Activated gamma-delta T cell treated with anti-CD3 and anti-CD28 coated beads, Interleukin-2, amount 50 U/mL, for 16 hours (primary cell): Measurements from ENCODE around the gene TRIM36.
A peak's percentile ranks its signal among the peaks of the same experiment; 100 is the strongest.

Source experiments
- DNase-seq: peaks from one replicate; pipeline ENCODE4 v3.0.0-alpha.2; 2020; ENCODE audit warnings: low read depth

Gene TRIM36

DNA sequence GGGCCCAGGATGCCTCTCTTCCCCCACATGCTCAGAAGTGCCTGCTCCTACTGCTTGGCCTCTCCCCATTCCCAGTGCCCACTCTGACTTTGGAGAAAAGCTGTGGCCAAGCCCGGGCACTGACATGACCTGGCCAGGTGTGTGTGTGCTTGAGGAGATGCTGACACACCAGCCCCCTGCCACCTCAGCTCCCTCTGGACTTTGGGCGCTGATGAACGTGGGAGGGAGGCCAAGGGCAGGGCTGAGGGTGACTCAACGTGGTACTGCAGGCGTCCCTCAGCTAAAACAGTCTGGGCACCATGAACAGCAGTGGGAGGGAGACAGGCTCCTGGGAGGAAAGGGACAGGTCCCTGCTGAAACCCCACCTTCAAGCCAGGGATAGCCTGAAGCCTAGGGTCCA is 3.9 kb downstream of the TRIM36 start:
- DNase-seq, result no peak

DNA sequence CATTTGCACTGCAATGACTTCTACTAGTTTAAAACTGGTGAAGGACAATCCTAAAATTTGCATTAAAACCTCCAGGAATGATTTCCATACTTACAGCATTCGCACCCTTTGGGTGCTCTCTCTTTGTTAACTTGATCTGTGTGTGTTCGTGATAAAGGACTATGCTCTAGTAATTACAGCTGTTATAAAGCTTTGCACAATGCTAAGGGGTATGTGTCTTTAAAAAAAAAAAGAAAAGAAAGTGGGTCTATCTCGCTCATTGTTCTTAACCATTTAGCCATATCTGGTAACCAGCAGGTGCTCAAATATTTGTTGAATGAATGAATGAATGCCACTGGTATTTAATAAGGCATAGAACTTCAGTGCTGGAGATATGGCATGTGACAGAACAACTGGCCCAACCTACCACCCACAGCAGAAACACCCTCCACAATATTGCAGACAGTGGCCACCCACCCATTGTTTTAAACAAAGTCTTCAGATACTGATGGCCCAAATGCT is 8.7 kb downstream of the TRIM36 start:
- no peak for DNase-seq

DNA sequence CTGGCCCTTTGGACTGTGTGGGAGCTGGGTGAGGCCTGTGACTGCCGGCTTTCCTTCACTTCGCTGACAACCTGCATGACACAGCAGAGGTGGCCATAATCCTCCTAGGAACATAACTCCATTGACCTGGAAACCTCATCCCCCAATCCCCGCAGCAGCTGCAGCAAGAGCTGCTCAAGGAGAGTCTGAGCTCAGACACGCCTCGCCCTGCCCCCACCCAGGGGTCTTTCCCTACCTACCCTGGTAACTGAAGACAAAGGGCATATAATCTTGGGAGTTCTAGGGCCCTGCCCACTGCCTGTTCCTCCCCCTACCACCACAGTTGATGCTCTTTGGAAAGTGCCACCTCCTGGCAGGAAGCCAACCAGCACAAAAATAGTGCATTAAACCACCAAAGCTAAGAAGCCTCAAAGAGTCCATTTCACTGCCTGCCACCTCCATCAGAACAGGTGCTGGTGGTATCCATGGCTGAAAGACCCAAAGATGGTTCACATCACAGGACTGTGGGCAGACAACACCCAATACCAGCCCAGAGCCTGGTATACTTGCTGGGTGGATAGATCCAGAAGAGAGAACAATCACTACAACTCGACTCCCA is 18.4 kb downstream of the TRIM36 start:
- DNase-seq, result no peak

DNA sequence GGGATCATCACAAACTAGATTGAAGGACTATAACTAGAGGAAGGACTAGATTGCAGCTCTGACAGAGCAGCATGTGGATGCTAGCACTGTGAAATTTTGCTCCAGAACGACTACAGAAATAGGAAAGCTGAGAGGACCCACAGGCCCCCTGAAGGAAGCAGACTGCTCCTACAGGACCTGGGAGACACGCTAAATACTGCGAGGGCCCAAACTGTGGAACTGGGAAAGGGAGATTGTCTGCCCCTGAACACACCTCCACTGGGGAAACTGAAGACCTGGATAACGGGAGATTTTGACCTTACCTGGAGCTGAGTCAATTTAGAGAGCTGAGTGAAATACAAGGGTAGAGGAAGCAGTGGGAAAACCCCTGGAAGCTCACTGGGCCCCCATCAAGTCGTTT is 19.2 kb downstream of the TRIM36 start:
- no peak for DNase-seq

DNA sequence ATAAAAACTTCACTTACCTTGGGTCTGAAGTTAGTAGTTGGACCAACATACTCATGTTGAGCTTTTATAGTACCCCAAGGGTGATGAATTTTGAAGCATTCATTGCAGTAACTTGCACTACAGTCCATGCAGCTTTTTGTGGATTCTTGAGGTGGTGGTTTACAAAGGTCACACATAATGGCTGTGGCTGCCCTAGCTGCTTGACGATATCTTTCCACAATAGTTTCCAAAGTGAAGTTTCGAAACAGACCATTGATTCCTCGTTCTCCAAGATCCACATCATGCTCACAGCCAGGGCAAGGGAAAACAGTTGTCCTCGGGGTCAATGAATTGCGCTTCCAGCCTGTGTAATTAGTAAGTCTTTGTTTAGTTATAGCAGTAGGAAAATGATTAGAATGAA is 22.7 kb downstream of the TRIM36 start:
- DNase-seq, result no peak

DNA sequence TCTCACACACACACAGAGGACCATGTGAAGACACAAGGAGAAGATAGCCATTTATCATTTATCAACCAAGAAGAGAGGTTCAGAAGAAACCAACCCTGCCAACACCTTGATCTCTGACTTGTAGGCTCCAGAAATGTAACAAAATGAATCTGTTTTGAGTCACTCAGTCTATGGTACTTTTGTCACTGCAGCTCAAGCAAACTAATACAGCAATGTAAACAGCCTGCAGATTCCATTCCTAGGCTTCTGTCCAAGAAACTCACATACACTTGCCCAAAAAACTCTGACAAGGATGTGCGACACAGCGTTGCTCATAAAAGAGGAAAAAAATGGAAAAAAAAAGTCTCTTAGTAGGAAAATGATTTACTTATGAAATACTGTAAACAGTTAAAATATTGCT is 33.4 kb downstream of the TRIM36 start:
- no peak for DNase-seq

DNA sequence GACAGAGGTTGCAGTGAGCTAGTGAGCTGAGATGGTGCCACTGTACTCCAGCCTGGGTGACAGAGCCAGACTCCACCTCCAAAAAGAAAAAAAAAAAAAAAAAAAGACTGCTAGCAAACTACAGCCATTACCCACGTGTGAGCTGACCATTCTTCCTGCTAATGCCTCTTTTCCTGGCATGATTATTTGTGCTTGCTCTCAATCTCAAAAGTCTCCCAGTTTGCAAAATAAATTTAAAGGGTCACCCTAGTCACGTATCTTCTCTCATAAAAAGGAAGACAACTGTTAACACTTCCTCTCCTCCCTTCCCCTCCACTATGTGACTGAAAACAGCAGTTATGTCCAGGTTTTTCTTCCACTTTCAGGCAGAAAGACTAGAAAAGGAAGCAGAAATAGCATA is 37.2 kb downstream of the TRIM36 start:
- no peak for DNase-seq

DNA sequence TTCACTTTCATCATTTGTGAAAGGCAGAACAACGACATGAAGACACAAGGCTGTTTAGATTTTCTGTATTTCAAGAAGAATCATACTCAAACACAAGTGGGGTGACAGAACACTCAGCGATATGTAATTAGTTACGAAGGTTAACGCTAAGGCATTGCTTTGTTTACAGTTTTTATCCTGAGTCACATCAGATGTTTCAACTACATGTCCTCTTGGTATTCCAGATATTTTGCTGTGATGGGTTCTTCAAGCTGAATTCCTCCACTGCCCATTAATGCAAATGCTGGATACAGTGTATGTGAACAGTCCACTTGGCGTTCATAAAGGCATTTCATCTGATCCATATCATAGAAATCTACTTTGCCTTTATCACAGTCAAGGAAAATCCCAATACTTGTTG is 43.4 kb downstream of the TRIM36 start:
- DNase-seq, result no peak

DNA sequence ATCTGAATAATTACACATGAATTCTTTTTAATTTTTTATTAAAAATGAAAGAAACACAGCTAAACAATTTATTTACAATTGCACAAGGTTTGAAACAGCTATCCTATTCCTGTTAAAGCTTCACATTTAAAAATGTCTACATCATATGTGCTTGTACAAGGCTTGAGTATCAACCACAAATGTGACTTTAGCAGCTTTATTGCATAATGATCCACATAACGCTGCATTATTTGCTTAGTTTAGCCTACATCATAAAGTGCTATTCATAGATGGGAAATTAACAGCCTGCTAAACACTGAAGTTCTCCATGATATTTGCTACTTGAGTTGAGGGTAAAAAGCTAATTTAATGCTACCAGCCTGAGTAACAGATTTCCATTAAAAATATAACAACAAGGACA is 45.0 kb downstream of the TRIM36 start:
- DNase-seq, result no peak

DNA sequence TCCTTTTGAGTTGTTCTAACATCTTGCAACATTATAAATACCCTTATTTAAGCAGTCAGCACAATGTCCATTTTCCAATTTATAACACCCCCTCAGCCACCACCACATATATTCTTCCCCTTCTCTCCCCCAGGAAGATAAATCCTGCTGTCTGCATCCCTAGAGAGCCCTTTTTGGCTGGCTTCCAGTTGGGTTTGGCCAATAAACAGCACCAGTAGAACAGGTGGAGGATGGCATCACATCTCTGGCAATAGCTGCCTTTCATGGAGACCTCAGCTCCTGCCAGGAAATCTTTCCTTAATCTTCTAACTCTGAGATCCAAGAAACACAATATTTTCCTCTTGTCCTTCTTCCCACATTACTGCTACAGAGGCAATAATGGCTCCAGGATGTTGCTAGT is 53.7 kb downstream of the TRIM36 start:
- no peak for DNase-seq

DNA sequence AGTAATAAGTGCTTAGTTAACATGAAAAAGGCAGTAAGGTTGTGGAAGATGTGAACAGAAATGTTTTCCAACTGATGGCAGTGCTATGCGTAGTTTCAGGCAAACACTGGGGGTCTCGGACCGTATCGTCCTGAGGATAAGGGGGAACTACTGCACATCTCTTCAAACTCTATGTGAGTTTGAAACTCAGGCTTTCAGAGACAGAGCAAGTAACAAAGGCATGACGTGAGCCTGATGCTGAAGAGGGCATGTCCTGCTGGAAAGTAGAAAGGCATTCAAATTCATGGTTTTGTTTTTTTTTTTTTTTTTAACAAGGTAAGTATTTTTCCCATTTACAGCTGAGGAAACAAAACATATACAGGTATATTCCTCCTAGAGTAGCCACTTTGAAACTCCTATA is 59.9 kb downstream of the TRIM36 start:
- no peak for DNase-seq

DNA sequence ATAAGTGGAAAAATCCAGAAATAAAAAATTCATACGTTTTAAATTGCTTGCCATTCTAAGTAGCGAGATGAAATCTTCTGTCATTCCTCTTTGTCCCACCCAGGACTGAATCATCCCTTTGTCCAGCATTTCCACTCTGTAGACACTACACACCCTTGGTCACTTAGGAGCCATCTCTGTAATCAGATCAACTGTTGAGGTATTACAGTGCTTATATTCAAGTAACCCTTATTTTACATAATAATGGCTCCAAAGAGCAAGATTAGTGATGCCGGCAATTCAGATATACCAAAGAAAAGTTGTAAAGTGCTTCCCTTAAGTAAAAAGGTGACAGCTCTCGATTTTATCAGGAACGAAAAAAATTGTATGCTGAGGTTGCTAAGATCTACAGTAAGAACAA is 60.4 kb downstream of the TRIM36 start:
- DNase-seq, result no peak

DNA sequence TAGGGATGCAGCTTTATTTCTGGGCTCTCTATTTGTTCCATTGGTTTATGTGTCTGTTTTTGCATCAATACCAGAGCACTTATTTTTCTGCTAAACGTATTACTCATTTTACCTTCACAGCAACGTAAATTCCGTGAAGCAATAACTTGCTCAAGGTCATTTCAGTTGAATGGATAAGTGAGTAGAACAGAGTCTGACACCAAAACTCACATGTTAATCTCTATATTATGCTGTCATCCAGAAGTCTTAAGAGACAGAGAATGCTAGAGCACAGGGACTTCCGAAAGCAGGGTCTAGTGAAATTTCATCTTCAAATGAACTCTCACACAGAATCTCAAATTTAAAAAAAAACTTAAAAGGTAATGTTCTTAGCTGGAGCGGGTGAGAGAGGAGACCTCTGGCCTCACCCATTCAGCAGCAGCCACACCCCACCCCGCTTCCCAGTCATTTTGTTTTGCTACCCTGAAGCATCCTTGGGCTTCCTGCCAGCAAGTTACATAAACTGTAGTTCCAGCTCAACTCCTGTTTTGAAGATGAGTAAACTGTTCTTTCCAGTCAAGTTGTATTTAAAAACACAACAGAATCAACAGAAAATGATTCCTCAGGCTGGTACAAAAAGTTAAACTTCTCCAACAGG is 69.3 kb downstream of the TRIM36 start:
- no peak for DNase-seq

DNA sequence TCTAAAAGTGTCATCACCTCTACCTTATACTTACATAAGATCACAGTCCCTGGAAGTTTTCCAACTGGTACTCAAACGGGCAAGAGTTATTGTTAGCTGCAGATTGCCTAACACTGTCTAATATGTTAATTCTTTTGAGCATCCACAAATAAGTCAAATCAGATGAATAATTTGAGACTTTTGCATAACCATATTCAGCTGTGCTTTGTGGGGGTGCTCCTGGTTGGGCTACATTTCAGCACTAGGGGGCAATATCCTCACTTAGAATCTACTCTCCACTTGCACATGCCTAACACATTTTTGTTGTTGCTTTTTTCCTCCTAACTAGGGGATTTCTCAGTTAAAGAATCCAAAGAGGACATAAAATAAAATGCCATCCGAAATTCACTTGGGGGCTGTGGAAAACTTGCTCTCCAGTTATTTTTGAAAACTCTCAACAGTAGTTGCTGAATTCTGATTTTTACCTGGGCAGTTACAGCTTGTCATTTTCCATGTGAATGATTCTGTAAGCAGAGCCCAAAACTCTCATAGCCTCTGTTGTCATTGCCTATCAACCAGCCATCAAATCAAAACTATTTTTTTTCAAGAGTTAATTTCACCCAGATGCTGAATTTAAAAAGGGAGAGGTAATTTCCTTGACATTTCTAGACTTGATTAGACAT is 71.5 kb downstream of the TRIM36 start:
- DNase-seq, result peak; percentile 7

DNA sequence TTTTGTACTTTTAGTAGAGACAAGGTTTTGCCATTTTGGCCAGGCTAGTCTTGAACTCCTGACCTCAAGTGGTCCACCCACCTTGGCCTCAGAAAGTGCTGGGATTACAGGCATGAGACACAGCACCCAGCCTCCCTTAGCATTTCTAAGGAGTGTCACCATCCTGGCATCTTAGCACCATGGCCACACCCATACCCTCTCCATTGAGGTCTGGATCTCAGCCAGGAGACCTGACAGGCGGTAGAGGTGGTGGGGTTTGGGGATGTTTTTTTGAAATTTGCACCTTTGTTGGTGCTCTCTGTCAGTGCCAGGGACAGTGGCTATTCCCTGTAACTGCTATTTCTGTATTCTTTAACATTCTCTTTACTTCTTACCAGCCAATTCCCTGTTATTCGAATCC is 72.5 kb downstream of the TRIM36 start:
- DNase-seq, result no peak

DNA sequence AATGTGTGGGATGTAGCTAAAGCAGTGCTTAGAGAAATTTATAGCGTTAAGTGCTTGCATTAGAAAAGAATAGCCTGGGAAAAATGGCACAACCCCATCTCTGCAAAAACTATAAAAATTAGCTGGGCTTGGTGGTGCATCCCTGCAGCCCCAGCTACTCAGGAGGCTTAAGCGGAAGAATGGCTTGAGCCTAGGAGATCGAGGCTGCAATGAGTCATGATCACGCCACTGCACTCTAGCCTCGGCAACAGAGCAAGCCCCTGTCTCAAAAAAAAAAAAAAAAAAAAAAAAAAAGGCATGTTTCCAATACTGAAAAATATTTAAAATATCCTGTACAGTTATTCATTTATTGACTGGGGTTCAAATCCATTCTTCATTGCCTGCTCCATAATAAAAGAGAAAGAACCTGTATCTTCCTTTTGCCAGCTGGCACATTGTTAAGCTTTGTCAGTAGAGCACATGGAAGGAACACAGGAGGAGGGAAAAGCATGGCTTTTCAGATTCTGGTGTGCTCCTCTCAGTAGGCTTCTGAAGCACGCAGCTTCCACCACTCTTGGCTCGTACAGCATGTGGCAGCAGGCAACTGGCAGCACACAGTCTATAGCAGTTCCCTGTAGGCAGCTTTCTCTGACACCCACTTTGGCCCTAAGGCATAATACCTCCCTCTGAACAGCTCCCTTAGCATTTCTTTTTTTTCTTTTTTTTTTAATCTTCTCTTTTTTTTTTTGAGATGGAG is 73.5 kb downstream of the TRIM36 start:
- DNase-seq, result no peak

DNA sequence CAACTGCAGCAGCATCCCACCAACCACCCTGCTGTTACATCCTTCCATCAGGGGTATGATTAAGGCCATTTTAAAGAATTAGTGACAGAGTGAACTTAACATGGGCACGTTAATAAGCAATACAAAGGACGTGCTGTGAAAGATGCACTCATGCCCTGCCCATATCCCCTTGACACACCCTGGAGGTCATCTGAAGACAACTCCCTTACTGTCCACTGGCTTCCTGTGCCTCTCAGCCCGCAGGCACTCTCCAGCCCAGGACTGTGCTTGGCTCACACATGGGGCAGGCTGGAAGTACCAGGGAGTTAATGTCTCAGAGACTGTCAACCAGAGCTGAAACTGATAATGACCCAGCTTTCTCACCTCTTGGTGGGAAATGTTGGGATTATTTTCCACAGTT is 81.8 kb downstream of the TRIM36 start:
- DNase-seq, result no peak

DNA sequence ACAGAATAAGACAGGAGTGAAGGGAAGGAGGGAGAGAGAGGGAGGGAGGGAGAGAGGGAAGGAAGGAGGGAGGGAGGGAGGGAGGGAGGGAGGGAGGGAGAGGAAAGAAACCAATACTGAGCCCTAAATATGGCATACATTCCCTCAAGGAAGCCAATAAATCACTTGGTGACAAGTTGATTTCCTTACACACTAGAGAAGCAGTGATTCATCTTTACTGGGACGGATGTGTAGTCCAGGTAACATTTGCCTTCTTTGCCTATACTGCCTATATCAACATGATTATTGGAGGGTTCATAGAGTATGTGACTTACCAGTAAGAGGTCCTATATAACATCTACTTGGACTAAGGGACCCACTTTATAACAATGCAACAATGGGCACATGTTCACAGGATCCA is 83.2 kb downstream of the TRIM36 start:
- no peak for DNase-seq

DNA sequence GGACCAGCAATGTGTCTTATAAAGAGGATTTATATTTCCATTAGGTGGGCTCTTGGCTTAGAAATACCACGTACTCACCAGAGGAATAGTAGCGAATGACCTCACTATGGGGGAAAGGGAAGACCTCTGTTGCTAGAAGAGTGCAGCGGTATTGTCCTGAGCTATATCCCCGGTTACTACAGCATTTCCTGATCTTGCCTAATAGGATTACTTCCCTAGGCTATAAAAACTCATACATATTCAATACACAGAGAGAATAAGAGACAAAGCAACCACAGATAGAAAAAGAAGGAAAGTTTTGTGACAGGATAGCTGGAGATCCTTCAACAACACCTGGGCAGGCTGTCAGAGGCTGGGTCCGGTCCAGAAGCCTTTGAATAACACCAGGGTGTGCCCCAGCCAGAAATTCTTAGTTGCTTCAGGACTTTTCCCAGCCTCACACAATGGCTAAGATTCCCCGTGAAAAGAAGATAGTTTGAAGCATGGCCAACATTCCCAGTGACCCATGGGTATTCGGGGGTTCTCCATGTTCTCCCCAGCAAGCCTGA is 85.4 kb downstream of the TRIM36 start:
- no peak for DNase-seq

DNA sequence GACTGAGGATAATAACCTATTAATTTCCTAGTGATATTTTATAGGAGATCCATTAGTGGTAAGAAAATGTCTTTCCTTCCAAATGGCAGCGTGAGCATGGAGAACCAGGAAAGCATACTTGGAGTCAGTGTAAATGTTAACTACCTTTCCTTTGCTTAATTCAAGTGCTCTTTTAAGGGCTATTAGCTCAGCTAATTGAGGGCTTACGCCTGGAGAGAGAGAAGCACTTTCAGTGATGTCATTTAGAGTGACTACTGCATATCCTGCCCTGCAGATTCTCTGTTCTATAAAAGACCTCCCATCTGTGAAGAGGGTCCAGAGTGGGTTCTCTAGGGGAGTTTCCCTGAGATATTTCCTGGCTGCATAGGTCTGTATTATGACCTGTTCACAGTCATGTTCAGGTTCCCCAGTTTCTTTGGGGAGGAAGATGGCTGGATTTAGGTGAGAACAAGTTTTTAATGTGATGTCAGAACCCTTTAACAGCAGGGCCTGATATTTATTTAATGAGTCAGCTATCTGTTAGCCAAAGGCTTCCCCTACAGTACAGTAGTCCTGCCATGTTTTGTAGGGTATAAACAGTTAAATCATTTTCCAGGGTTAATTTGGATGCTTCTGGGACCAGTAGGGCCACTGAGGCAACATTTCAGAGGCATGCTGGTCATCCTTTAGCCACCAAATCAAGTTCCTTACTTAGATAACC is 89.6 kb downstream of the TRIM36 start:
- no peak for DNase-seq
